Suprapubic skin (tissue), 4 donors: ENCODE results near the gene TMEM63B. TPM values are rescaled to one million over a fixed set of nuclear protein-coding genes. Genes with fewer than 3 reads are reported as not detected.
"Not testable (repeated sequence)": the region's sequence is repeated elsewhere in the genome, so short reads cannot be mapped to it uniquely, and the experiment has no call there.

Experiments
- DNase-seq, 2 donors: peaks; one replicate each; pipeline ENCODE4 v3.0.0-alpha.2; 2019; ENCODE audit warnings: low spot score in 2 of 2
- H3K27ac ChIP-seq: fragments of 200-600 bp; sonication (generic); one replicate; pipeline ENCODE4 v1.5.1; 2019
- H3K27me3 ChIP-seq: fragments of 200-600 bp; sonication (generic); one replicate; pipeline ENCODE4 v1.5.1; 2019
- H3K36me3 ChIP-seq: fragments of 200-600 bp; sonication (generic); one replicate; pipeline ENCODE4 v1.5.1; 2019
- H3K4me1 ChIP-seq: fragments of 200-600 bp; sonication (generic); one replicate; pipeline ENCODE4 v1.5.1; 2019
- H3K4me3 ChIP-seq: fragments of 200-600 bp; sonication (generic); one replicate; pipeline ENCODE4 v1.5.1; 2019; ENCODE audit warnings: mild to moderate bottlenecking
- H3K9me3 ChIP-seq: fragments of 200-600 bp; sonication (generic); one replicate; pipeline ENCODE4 v1.5.1; 2019
- CTCF ChIP-seq, 2 donors: fragments of 200-600 bp in 1 of 2; fragments of 450-650 bp in 1 of 2; sonication (generic) in 1 of 2; IDR thresholded peaks; one replicate each; pipeline ENCODE4 v1.5.1; 2016 to 2019; ENCODE audit warnings: antibody characterized with exemption in 2 of 2, mild to moderate bottlenecking in 1 of 2, moderate library complexity in 1 of 2
- EP300 ChIP-seq: sonication (generic); formaldehyde crosslinking; IDR thresholded peaks from one replicate; pipeline ENCODE4 v1.6.1; 2017; ENCODE audit warnings: antibody characterized with exemption
- POLR2A ChIP-seq, 2 donors: fragments of 450-650 bp; IDR thresholded peaks; one replicate each; pipeline ENCODE4 v1.6.1; 2017; ENCODE audit warnings: antibody characterized with exemption in 2 of 2, mild to moderate bottlenecking in 2 of 2, moderate library complexity in 2 of 2
- POLR2AphosphoS5 ChIP-seq, 3 donors: sonication (generic); formaldehyde crosslinking; IDR thresholded peaks; one replicate each; pipeline ENCODE4 v1.6.1; 2017; ENCODE audit warnings: antibody characterized with exemption in 3 of 3
- WGBS: methylation state at CpG from one replicate; pipeline ENCODE4 v1.1.5; 2018; 5-methylcytosine and 5-hydroxymethylcytosine counted together
- total RNA-seq, 4 donors: library from RNA; depleted of rRNA; stranded (reverse); fragments of >200 nt; gene quantifications; one replicate each; pipeline ENCODE4 v1.1.0, GENCODE V29; 2016

The TMEM63B gene
- total RNA-seq, 4 donors from 2014 or later = 71.5 to 89.0 (median 84.5) TPM

GRCh38 chr6:44135173-44135758 lies 7.9 kb downstream of the TMEM63B start:
- Histone ChIP-seq H3K27ac (no peak overlapping the region), H3K36me3 (peaks cover 57% of the 10 kb centered on the region), H3K4me3 (no peak overlapping the region), H3K4me1 (peaks cover 29% of the 10 kb centered on the region), H3K27me3 (no peaks in the 10 kb centered on the region), H3K9me3 (no peaks in the 10 kb centered on the region)
- TF ChIP-seq POLR2AphosphoS5 (IDR thresholded peaks at IDR 0.05) (no peak), CTCF (IDR thresholded peaks at IDR 0.05) (no peak), POLR2A (IDR thresholded peaks at IDR 0.05) (no peak), EP300 (no peak)
- DNase-seq = no peak
- WGBS = 88% methylated on average over 10 of the region's 10 CpGs

GRCh38 chr6:44135875-44136274 lies 8.5 kb downstream of the TMEM63B start:
- DNase-seq = no peak
- Histone ChIP-seq H3K27me3 (no peaks in the 10 kb centered on the region), H3K27ac (no peak overlapping the region), H3K9me3 (no peaks in the 10 kb centered on the region), H3K4me1 (peaks cover 29% of the 10 kb centered on the region), H3K36me3 (peaks cover 63% of the 10 kb centered on the region), H3K4me3 (no peak overlapping the region)
- WGBS = 81% methylated on average over 7 of the region's 7 CpGs
- TF ChIP-seq POLR2A (IDR thresholded peaks at IDR 0.05) (no peak), POLR2AphosphoS5 (IDR thresholded peaks at IDR 0.05) (no peak), CTCF (IDR thresholded peaks at IDR 0.05) (no peak), EP300 (no peak)

GRCh38 chr6:44138717-44139350 lies 11.5 kb downstream of the TMEM63B start:
- H3K36me3 ChIP-seq = peaks cover 88% of the 10 kb centered on the region
- no peaks in the 10 kb centered on the region for H3K27me3 ChIP-seq
- TF ChIP-seq POLR2AphosphoS5 (IDR thresholded peaks at IDR 0.05) = no peak
- WGBS = 55% methylated on average over 4 of the region's 6 CpGs
- H3K4me1 ChIP-seq = peaks cover 2% of the 10 kb centered on the region
- H3K9me3 ChIP-seq = no peaks in the 10 kb centered on the region
- no peak for DNase-seq
- H3K27ac ChIP-seq = no peak overlapping the region
- no peak overlapping the region for H3K4me3 ChIP-seq

GRCh38 chr6:44139351-44139743 lies 12.0 kb downstream of the TMEM63B start:
- no peaks in the 10 kb centered on the region for H3K27me3 ChIP-seq
- H3K36me3 ChIP-seq = peaks cover 92% of the 10 kb centered on the region
- H3K4me3 ChIP-seq = no peak overlapping the region
- H3K9me3 ChIP-seq = no peaks in the 10 kb centered on the region
- 95% methylated on average over 10 of the region's 10 CpGs for WGBS
- no peaks in the 10 kb centered on the region for H3K4me1 ChIP-seq
- TF ChIP-seq EP300 (no peak), POLR2AphosphoS5 (IDR thresholded peaks at IDR 0.05) (no peak), CTCF (IDR thresholded peaks at IDR 0.05) (no peak), POLR2A (IDR thresholded peaks at IDR 0.05) (no peak)
- DNase-seq = no peak
- H3K27ac ChIP-seq = no peak overlapping the region

GRCh38 chr6:44142835-44143234 lies 15.5 kb downstream of the TMEM63B start:
- H3K4me1 ChIP-seq = no peaks in the 10 kb centered on the region
- H3K27ac ChIP-seq = no peak overlapping the region
- no peaks in the 10 kb centered on the region for H3K9me3 ChIP-seq
- no peaks in the 10 kb centered on the region for H3K27me3 ChIP-seq
- 0% methylated on average over 1 of the region's 1 CpG for WGBS
- DNase-seq = no peak
- peaks cover 89% of the 10 kb centered on the region for H3K36me3 ChIP-seq
- no peak overlapping the region for H3K4me3 ChIP-seq
- TF ChIP-seq POLR2A (IDR thresholded peaks at IDR 0.05) = no peak

GRCh38 chr6:44143731-44144130 lies 16.4 kb downstream of the TMEM63B start:
- Histone ChIP-seq H3K36me3 (peaks cover 89% of the 10 kb centered on the region), H3K27me3 (no peaks in the 10 kb centered on the region), H3K4me1 (no peaks in the 10 kb centered on the region), H3K9me3 (no peaks in the 10 kb centered on the region), H3K4me3 (no peak overlapping the region), H3K27ac (no peak overlapping the region)
- no peak for TF ChIP-seq EP300
- no peak for DNase-seq
- WGBS = 96% methylated on average over 1 of the region's 1 CpG

- WGBS = 31% methylated on average over 3 of the region's 3 CpGs
- not testable (repeated sequence) for DNase-seq, H3K27me3 ChIP-seq, H3K27ac ChIP-seq, H3K4me3 ChIP-seq, H3K4me1 ChIP-seq, H3K9me3 ChIP-seq
- peaks cover 91% of the 10 kb centered on the region for H3K36me3 ChIP-seq
Measured at GRCh38 chr6:44144536-44144935, 17.2 kb downstream of the TMEM63B start.
